Measurements from ENCODE around the gene NXPE3. TPM values are rescaled to one million over a fixed set of nuclear protein-coding genes. Genes with fewer than 3 reads are reported as not detected.

NXPE3 gene
- total RNA-seq, 1 donor from 2014 or later = 12.5 TPM

DNA sequence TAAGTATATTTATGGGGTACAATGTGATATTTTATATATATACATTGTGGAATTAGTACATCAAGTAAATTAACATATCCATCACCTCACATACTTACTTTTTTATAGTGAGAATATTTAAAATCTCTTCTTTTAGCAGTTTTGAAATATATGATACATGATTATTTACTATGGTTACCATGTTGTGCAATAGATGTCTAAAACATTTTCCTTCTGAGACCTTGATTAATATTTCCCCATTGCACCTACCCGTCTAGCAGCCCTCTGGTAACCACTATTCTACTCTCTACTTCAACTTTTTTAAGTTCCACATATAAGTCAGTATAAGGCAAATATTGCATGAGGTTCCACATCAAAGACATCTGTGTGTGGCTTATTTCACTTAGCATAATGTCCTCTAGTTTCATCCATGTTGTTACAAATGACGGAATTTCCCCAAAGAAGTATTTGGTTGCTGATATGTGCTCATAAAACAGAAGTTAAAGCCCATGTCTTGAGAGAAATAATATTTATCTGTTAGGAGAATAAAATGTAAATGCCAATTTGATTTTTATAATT lies 40.7 kb downstream of the NXPE3 start:
- no peak overlapping the region for H3K4me3 Mint-ChIP-seq
- H3K9me3 Mint-ChIP-seq = no peaks in the 10 kb centered on the region
- peaks cover 14% of the 10 kb centered on the region for H3K36me3 Mint-ChIP-seq
- peaks cover 17% of the 10 kb centered on the region for H3K4me1 Mint-ChIP-seq (ENCODE audit: unreplicated experiment)
- no peaks in the 10 kb centered on the region for H3K27me3 Mint-ChIP-seq
- TF ChIP-seq, protein P1, sequence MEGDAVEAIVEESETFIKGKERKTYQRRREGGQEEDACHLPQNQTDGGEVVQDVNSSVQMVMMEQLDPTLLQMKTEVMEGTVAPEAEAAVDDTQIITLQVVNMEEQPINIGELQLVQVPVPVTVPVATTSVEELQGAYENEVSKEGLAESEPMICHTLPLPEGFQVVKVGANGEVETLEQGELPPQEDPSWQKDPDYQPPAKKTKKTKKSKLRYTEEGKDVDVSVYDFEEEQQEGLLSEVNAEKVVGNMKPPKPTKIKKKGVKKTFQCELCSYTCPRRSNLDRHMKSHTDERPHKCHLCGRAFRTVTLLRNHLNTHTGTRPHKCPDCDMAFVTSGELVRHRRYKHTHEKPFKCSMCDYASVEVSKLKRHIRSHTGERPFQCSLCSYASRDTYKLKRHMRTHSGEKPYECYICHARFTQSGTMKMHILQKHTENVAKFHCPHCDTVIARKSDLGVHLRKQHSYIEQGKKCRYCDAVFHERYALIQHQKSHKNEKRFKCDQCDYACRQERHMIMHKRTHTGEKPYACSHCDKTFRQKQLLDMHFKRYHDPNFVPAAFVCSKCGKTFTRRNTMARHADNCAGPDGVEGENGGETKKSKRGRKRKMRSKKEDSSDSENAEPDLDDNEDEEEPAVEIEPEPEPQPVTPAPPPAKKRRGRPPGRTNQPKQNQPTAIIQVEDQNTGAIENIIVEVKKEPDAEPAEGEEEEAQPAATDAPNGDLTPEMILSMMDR (conservative IDR thresholded peaks at IDR 0.05) = no peak
- no peak for DNase-seq (ENCODE audit: extremely low spot score, unreplicated experiment)
- H3K27ac Mint-ChIP-seq = no peak overlapping the region

DNA sequence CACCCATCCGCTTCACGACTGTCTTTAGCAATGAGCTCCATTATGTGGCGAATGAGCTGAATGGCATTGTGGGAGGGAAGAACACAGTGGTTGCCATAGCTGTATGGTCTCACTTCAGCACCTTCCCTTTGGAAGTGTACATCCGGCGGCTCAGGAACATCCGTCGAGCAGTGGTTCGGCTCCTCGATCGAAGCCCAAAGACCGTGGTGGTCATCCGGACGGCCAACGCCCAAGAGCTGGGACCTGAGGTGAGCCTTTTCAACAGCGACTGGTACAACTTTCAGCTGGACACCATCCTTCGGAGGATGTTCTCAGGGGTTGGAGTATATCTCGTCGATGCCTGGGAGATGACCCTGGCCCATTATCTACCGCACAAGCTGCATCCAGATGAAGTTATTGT lies 42.5 kb downstream of the NXPE3 start:
- DNase-seq (ENCODE audit: extremely low spot score, unreplicated experiment) = no peak
- Mint-ChIP-seq H3K4me1 (ENCODE audit: unreplicated experiment) (peaks cover 15% of the 10 kb centered on the region), H3K9me3 (no peaks in the 10 kb centered on the region), H3K36me3 (peaks cover 12% of the 10 kb centered on the region), H3K27ac (no peak overlapping the region), H3K4me3 (no peak overlapping the region), H3K27me3 (no peaks in the 10 kb centered on the region)
- TF ChIP-seq, protein P1 (conservative IDR thresholded peaks at IDR 0.05) = no peak

DNA sequence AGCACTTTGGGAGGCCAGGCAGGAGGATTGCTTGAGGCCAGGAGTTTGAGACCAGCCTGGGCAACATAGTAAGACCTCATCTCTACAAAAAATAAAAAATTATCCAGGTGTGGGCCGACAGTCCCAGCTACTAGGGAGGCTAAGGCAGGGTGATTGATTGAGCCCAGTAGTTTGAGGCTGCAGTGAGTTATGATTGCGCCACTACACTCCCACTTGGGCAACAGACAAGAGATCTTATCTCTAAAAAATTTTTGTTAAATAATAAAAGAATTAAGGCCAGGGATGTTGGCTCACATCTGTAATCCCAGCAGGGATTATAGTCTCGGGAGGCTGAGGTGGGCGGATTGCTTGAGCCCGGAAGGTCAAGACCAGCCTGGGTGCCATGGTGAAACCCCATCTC lies 44.5 kb downstream of the NXPE3 start:
- TF ChIP-seq, protein P1 (conservative IDR thresholded peaks at IDR 0.05) = no peak
- Mint-ChIP-seq H3K4me1 (ENCODE audit: unreplicated experiment) (peaks cover 28% of the 10 kb centered on the region), H3K27ac (no peak overlapping the region)

DNA sequence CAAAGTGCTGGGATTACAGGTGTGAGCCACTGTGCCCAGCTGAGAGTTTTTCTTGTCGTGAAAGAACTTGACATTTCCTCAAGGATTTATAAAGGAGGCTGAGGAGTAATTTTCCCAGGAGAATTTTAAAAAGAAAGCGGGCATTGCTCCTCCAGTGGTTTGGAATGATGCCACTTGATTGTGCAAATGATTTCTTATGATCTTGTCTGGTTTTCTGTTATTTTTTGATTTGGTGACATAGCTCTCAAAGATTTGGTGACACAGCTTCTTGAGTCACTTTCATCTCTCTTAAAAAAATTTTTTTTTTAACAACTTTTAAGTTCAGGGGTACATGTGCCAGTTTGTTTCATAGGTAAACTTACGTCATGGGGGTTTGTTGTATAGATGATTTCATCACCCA lies 45.7 kb downstream of the NXPE3 start:
- H3K4me1 Mint-ChIP-seq (ENCODE audit: unreplicated experiment) = peaks cover 39% of the 10 kb centered on the region
- H3K27ac Mint-ChIP-seq = peak overlapping the region; percentile 26
- H3K36me3 Mint-ChIP-seq = peaks cover 8% of the 10 kb centered on the region
- H3K27me3 Mint-ChIP-seq = no peaks in the 10 kb centered on the region
- TF ChIP-seq, protein P1 (conservative IDR thresholded peaks at IDR 0.05) = no peak
- H3K4me3 Mint-ChIP-seq = no peak overlapping the region
- no peak for DNase-seq (ENCODE audit: extremely low spot score, unreplicated experiment)
- H3K9me3 Mint-ChIP-seq = no peaks in the 10 kb centered on the region

More for the DNA sequence above, 44.5 kb downstream of the NXPE3 start:
- H3K27me3 Mint-ChIP-seq = no peaks in the 10 kb centered on the region
- H3K4me3 Mint-ChIP-seq = no peak overlapping the region
- no peak for DNase-seq (ENCODE audit: extremely low spot score, unreplicated experiment)
- H3K36me3 Mint-ChIP-seq = peaks cover 11% of the 10 kb centered on the region
- H3K9me3 Mint-ChIP-seq = no peaks in the 10 kb centered on the region

DNA sequence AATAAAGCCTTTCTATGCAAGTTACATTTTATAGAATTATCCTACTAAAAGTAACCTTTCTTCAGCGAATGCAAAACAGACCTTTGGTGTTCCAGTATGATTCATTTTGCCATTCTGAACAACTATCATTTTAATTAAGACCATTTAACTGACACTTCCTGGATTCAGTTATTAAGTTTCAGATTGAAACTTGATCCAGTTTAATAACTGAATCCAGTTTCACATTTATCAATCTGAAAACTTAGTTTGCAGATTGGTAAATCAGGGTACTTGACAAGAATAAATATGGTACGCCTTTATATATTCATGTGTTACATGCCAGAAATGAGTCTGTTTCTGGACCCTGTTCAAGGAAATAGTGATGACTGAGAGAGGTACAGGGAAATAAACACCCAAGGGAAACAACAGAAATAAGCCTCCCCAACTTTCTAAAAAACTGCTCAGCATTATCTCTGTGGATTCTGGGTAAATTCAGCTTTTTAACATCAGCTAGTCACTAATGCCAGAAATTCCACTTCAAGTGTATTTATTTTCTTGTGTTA lies 47.0 kb downstream of the NXPE3 start:
- H3K9me3 Mint-ChIP-seq = no peaks in the 10 kb centered on the region
- H3K27ac Mint-ChIP-seq = peak overlapping the region; percentile 77
- TF ChIP-seq, protein P1 (conservative IDR thresholded peaks at IDR 0.05) = no peak
- H3K4me1 Mint-ChIP-seq (ENCODE audit: unreplicated experiment) = peaks cover 39% of the 10 kb centered on the region
- DNase-seq (ENCODE audit: extremely low spot score, unreplicated experiment) = no peak
- no peaks in the 10 kb centered on the region for H3K27me3 Mint-ChIP-seq
- H3K36me3 Mint-ChIP-seq = peaks cover 8% of the 10 kb centered on the region
- H3K4me3 Mint-ChIP-seq = peak overlapping the region; percentile 83
